D721Med (cell line): Measurements from ENCODE around the gene NEDD1.

Experiments
- DNase-seq: peaks from one replicate; pipeline ENCODE4 v3.0.0; 2011; ENCODE audit warnings: low spot score; ENCODE audit not compliant: insufficient read length
- FAIRE-seq: peaks from 2 replicates; lab custom pipeline; 2011; peaks lifted over from hg19 to GRCh38; lab: Jason Lieb, UNC
- TF ChIP-seq, protein P1 (sequence below): IDR thresholded peaks from 2 replicates; pipeline ENCODE4 v1.5.1; 2012; ENCODE audit warnings: mild to moderate bottlenecking, control low read depth; ENCODE audit not compliant: insufficient read depth; ENCODE audit errors: missing control alignments

Gene NEDD1, protein sequence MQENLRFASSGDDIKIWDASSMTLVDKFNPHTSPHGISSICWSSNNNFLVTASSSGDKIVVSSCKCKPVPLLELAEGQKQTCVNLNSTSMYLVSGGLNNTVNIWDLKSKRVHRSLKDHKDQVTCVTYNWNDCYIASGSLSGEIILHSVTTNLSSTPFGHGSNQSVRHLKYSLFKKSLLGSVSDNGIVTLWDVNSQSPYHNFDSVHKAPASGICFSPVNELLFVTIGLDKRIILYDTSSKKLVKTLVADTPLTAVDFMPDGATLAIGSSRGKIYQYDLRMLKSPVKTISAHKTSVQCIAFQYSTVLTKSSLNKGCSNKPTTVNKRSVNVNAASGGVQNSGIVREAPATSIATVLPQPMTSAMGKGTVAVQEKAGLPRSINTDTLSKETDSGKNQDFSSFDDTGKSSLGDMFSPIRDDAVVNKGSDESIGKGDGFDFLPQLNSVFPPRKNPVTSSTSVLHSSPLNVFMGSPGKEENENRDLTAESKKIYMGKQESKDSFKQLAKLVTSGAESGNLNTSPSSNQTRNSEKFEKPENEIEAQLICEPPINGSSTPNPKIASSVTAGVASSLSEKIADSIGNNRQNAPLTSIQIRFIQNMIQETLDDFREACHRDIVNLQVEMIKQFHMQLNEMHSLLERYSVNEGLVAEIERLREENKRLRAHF

DNA sequence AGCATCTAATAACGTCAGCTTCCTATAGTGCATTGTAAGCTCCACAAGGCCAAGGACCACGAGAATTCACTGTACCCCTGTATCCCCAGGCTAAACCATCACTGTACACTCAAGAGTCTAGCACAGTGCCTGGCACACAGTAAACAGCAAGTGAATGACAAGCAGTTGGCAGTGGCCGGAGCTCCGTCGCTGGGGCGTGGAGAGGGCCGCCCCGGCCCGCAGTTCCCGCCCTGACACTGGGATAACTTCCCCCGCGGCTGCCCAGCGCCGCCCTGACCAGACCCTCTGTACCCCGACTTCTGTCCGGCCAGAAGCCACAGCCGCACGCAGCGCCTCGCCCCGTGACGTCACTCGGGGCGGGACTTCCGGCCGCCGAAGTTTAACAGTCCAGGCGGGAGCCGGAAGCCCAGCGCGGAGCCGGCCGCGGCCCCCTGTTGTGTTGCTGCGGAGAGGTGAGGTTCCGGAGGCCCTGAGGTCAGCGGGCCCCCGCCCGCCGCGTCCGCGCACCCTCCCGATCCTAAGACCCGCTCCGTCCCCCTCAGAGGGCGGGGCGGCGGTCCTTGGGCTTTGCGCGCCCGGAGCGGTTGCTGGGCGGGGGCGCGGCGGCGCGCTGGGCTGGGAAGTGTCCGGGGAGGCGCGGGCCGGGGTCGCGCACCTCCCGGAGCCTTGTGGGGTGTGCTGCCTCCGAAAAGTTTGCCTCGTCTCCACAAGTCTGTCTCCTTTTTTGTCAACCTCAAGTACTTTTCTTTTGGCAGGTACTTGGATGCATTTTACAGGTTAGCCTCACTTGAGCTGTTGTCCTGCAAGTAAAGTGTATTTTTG is at the start of gene NEDD1:
NEDD1 (plus strand) TSS at position 409 of the 822 bp plus-strand sequence. CDS start 2,503 bp downstream, outside the sequence.
- peak; percentile 58 for DNase-seq
- TF ChIP-seq, protein P1, sequence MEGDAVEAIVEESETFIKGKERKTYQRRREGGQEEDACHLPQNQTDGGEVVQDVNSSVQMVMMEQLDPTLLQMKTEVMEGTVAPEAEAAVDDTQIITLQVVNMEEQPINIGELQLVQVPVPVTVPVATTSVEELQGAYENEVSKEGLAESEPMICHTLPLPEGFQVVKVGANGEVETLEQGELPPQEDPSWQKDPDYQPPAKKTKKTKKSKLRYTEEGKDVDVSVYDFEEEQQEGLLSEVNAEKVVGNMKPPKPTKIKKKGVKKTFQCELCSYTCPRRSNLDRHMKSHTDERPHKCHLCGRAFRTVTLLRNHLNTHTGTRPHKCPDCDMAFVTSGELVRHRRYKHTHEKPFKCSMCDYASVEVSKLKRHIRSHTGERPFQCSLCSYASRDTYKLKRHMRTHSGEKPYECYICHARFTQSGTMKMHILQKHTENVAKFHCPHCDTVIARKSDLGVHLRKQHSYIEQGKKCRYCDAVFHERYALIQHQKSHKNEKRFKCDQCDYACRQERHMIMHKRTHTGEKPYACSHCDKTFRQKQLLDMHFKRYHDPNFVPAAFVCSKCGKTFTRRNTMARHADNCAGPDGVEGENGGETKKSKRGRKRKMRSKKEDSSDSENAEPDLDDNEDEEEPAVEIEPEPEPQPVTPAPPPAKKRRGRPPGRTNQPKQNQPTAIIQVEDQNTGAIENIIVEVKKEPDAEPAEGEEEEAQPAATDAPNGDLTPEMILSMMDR: no peak
- no peak for FAIRE-seq

DNA sequence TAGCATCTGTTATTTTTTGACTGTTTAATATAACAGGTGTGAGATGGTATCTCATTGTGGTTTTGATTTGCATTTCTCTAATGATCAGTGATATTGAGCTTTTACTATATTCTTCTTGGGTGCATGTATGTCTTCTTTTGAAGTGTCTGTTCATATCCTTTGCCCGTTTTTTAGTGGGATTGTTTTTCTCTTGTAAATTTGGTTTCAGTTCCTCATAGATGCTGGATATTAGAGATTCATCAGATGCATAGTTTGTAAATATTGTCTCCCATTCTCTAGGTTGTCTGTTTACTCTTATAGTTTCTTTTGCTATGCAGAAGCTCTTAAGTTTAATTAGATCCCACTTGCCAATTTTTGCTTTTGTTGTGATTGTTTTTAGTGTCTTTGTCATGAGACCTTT is 48.9 kb upstream of the NEDD1 start:
- FAIRE-seq: no peak
- TF ChIP-seq, protein P1: no peak
- no peak for DNase-seq

DNA sequence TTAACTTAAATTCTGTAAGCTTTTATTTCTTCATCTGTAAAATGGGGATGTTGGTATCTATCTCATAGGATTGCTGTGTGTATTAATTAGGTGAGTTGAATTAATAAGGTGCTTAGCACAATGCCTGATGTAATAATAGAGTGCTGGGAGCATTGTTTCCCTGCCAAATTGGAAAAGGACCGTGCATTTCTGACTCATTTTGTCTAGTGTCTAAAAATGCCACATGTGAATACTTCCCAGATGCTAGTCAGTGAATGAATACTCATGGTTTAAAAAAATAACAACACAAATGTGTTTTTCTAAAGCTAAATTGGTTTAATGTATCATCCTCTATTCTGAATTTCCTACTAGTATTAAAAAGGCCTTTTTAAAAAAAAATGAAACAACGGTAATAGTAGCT is 45.4 kb upstream of the NEDD1 start:
- TF ChIP-seq, protein P1: no peak
- FAIRE-seq: no peak
- no peak for DNase-seq

DNA sequence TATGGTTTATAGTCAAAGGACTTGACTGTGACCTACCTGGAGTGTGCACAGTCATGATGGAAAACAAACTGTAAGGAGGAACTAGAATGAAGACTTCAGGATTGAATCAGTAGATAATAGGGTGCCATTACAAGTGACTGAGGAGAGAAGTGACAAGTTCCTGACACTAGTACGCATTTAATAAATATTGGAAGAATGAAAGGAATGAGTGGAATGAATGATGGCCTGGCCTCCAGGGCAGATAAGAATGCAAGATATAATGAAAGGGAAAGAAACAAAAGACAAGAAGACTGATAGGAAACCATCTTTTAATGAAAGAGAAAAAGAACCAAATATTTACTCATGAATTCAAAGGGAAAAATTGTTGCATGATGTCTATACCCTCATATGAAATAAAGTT is 44.7 kb upstream of the NEDD1 start:
- FAIRE-seq (no peak), DNase-seq (no peak)
- TF ChIP-seq, protein P1: no peak

DNA sequence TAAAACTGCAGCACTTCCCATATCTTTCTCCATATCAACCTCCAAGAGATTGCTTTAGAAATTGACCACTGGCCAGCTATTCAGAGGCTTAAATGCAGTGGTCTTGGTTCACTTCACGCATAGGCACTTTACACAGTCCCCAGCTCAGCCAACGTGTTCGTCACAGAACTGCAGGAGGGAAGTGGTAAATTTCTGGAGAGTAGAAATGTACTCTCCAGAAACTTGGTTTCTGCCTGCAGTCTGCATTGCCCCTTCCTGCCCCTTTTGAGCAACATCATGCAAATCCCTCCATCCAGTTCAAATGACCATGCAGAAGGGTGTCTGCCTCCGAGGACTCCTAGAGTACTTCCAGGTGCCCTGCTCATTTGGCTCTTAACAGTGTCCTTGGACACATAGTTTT is 42.7 kb upstream of the NEDD1 start:
- DNase-seq (no peak), FAIRE-seq (no peak)
- TF ChIP-seq, protein P1: no peak

DNA sequence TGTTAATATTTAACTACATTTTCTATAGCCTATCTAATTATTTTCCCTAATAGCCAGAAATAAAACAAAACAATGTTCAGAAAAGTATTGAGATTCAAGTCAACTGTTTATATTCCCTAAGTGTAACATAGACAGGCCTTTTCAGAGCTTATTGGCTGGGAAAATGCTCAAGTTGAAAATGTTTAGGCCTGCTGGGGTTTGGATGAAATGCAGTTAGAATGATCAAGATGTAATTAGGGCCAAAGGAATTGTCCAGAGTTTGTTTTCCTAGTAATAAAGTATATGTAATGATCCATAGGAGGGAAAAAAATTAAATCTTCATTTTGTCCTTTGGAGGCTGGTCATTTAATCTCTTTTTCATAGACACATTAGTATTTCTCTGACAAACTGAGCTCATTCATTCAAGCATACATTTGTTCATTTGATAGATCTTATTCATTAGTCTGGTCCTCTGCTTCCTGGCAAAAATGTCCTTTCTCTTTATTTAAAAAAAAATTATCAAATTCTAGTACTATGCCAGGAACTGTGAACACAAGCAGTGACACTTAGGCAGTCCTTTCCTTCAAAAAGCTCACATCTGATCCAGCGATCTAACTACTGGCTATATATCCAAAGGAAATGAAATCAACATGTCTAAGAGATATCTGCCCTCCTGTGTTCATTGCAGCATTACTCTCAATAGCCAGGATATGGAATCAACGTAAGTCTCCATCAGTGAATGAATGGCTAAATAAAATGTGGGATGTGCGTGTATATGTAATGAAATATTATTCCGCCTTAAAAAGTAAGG is 40.1 kb upstream of the NEDD1 start:
- FAIRE-seq (no peak), DNase-seq (no peak)
- TF ChIP-seq, protein P1: no peak
